ENCODE measurements around the gene ITFG1.
"Not testable (repeated sequence)": the region's sequence is repeated elsewhere in the genome, so short reads cannot be mapped to it uniquely, and the experiment has no call there.

Gene ITFG1

GRCh38 chr16:47342055-47342454 is 118.8 kb downstream of the ITFG1 start:
- DNase-seq: no peak
- H3K4me1 ChIP-seq: no peaks in the 10 kb centered on the region
- H3K4me3 ChIP-seq (ENCODE audit: low read depth, low read length): no peak overlapping the region
- no peaks in the 10 kb centered on the region for H3K36me3 ChIP-seq
- H3K27me3 ChIP-seq: no peaks in the 10 kb centered on the region
- no peak for TF ChIP-seq CTCF (IDR thresholded peaks at IDR 0.05; ENCODE audit: low read depth, low read length)
- H3K9me3 ChIP-seq: peaks cover 3% of the 10 kb centered on the region; the same call in 1 of the 2 replicates

GRCh38 chr16:47330562-47330961 is 130.3 kb downstream of the ITFG1 start:
- not testable (repeated sequence) for H3K4me1 ChIP-seq; H3K4me3 ChIP-seq (ENCODE audit: low read depth, low read length); H3K36me3 ChIP-seq; DNase-seq; H3K9me3 ChIP-seq; H3K27me3 ChIP-seq

- H3K9me3 ChIP-seq; H3K36me3 ChIP-seq; H3K27me3 ChIP-seq; H3K4me1 ChIP-seq; DNase-seq; H3K4me3 ChIP-seq (ENCODE audit: low read depth, low read length): not testable (repeated sequence)
Measured at GRCh38 chr16:47324309-47324708, 136.6 kb downstream of the ITFG1 start.

- Histone ChIP-seq H3K9me3 (no peaks in the 10 kb centered on the region), H3K36me3 (no peaks in the 10 kb centered on the region), H3K4me3 (ENCODE audit: low read depth, low read length) (no peak overlapping the region), H3K4me1 (no peaks in the 10 kb centered on the region; the same call in 1 of the 2 replicates), H3K27me3 (no peaks in the 10 kb centered on the region)
- TF ChIP-seq CTCF (IDR thresholded peaks at IDR 0.05; ENCODE audit: low read depth, low read length): 0 out of 2 replicates have a peak, but pooled peaks have one; percentile 19
- no peak for DNase-seq
Measured at GRCh38 chr16:47323241-47323640, 137.6 kb downstream of the ITFG1 start.

- Histone ChIP-seq H3K4me3 (ENCODE audit: low read depth, low read length) (no peak overlapping the region), H3K27me3 (no peaks in the 10 kb centered on the region), H3K36me3 (no peaks in the 10 kb centered on the region), H3K4me1 (no peaks in the 10 kb centered on the region; the same call in 1 of the 2 replicates), H3K9me3 (no peaks in the 10 kb centered on the region)
- TF ChIP-seq CTCF (IDR thresholded peaks at IDR 0.05; ENCODE audit: low read depth, low read length): no peak
- DNase-seq: no peak
Measured at GRCh38 chr16:47320546-47321310, 140.1 kb downstream of the ITFG1 start.

GRCh38 chr16:47317465-47318240 is 143.2 kb downstream of the ITFG1 start:
- no peaks in the 10 kb centered on the region for H3K36me3 ChIP-seq
- TF ChIP-seq CTCF (IDR thresholded peaks at IDR 0.05; ENCODE audit: low read depth, low read length): no peak
- no peak for DNase-seq
- no peaks in the 10 kb centered on the region for H3K27me3 ChIP-seq
- H3K9me3 ChIP-seq: no peaks in the 10 kb centered on the region
- no peaks in the 10 kb centered on the region; the same call in 1 of the 2 replicates for H3K4me1 ChIP-seq
- H3K4me3 ChIP-seq (ENCODE audit: low read depth, low read length): no peak overlapping the region
